Muscle of arm (tissue), 12 donors: ENCODE results near the gene FREM1. TPM values are rescaled to one million over a fixed set of nuclear protein-coding genes. Genes with fewer than 3 reads are reported as not detected.

Experiments
- DNase-seq: peaks from one replicate; pipeline ENCODE4 v3.0.0-alpha.2; 2013
- polyA plus RNA-seq, 12 donors: library from polyadenylated mRNA; unstranded; fragments of 120-200 nt; gene quantifications; one replicate each; pipeline ENCODE4 v1.2.1, GENCODE V29; 2013; ENCODE audit not compliant: insufficient read length in 12 of 12

The FREM1 gene
- polyA plus RNA-seq, 12 donors = 16.3 to 55.0 (median 30.9) TPM; not detected in 1

DNA sequence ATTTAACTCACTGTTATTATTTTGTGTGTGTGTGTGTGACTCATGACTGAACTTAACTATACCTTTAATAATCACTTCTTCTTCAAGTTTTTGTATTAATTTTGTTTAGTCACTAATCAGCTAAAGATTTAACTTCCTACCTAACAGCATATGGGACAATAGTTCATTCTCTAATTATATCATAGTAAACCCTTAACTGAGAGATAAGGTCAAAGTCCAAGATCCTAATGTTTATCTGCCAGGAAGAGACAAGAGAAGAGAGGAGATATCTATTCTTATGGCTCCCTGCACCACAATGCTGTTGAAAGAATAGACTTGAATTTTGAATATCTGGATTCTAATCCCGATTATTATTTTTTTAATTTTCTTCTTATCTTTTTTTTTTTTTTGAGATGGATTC lies 28.1 kb downstream of the FREM1 start:
- no peak for DNase-seq

DNA sequence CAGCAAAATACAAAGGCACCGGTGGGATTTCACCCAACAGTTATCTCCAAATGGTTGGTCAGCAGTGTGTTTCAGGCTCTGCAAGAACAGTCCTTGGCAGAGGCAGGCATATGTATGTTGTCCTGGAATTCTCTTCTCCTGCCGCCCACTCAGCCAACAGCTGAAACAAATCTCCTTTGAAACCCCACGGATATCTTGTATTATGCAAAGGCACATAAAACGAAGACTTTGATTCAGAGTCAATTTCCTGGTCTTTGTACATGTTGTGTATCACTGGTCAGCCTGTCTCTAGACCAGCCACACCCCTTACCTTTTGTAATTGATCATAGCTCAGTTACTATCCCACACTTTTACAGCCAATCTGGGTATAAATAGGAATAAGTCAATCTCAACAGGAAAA lies 29.2 kb downstream of the FREM1 start:
- no peak for DNase-seq

DNA sequence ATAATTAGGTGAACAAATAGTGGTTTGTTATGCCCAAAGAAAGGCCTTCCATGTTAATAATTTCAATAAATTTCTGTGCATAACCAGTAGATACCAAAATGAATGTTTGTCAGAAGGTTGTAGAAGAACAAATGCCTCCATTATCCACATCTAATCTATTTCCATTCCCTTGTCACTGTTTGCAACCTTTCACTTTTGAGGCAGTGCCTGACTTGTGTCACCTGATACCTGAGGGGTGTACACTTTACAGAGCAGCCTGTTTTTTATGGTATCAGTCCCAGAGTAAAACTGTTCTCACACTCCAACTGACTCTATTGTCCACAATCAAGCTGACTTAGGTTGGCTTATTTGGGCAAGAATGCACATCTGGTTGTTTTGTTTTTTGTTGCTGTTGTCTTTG lies 40.1 kb downstream of the FREM1 start:
- no peak for DNase-seq

DNA sequence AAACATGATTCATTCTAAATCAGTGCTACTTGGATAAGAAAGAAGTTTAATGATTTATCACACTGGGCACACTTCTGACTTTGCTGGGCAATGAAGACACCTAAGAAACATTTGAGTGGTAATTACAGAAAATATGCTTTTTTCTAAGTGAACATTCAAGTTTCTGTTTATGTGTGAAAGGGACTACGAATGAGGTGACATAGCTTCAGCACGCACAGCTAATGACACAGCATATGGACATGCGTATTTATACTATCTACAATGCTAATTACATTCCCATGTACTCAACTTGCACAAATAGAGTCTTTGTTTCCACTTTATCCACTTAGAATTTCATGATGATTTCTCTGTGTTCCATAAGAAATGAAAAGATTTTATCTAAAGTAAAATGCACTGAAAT lies 40.6 kb downstream of the FREM1 start:
- no peak for DNase-seq

DNA sequence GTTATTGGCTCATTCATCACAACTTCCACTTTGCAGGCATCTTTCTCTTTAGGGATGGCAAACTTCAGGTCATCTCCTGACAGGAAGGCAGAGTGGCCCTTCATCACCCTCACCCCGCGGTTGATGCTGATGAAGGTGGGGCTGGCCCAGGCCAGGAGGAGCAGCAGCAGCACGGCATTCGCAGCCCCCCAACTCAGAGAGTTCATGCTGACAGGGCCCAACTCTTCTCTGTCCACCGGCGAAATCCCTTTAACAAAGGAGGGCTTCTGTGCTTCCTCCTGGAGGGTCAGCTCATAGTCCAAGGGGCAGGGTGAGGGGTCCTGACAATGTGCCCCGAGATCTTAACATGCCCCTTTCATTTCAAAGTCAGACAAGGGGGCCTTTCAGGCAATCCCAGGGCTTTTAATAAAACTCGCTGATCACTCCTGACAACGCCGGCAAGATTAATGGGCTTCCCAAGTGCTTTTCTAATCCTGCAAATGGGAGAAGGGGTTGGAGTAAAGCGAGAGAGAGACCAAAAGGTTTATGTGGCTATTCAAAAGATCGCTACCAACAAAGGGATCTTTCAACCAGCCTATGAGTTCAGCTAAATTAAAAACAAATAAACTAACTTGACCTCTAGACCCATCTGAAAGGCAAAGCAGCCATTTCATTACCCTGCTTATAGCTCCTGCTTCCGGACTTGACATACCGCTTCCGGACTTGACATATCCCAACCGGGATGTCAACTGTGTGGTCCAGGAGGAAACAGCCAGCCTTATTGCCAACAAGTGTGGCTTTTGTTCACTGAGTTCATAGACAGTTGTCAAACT lies 41.2 kb downstream of the FREM1 start:
- DNase-seq = no peak

DNA sequence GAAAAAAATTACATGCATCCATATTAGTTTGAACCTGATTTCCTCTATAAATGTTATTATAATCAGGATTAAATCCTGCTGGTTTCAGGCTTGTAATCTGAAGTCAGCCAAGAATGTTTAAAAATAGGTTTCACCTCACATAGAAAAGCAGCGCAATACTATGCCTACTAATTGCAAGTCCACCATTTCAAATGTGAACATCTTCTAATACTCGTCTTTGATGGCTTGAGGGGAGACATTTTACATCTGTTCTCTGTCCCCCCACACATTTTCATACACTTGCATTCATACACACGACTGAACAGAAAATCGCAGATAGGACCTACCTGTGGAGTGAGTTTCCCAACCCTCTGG lies 41.8 kb downstream of the FREM1 start:
- DNase-seq = no peak

DNA sequence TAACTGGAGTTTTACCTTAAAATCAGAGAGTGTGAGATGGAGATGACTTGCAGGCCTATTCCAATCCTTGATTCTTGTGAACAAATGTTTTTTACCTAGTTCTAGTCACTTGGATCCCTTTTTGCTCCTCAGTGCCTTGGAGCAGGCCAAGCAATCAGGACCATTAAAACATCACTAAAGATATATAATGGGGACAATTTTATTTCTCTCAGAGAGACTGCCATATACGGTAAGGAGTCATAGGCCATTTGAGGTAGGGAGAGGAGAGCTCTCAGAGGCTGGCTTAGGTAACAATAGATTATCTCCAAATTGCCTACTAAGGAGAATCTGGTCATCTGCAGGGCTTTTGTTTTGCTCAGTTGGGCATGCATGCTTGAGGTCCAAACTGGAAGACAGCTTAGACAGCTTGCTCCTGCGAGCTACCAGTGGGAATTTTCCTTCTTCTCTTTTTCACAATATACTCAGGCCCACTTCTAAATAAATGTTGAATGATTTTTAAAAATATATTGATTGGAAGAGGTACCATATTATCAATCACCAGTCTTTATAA lies 44.0 kb downstream of the FREM1 start:
- no peak for DNase-seq

DNA sequence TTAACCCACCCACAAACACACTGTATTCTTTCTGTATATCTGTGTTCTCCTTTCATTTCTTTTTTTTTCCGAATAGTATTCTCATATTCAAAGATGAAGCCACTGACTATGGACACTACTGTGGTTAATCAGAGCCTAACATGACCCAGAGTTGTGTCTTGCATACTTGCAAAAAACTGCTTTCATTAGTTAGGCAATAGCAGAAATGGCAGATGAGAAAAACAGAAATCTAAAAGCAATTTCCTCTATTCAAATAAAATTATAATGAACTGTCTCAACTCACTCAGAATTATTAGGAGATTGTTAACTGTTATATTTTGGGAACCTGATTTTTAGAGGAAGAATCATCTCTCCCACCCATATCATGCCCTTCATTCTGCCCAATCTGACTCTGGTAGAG lies 45.9 kb downstream of the FREM1 start:
- DNase-seq = no peak

DNA sequence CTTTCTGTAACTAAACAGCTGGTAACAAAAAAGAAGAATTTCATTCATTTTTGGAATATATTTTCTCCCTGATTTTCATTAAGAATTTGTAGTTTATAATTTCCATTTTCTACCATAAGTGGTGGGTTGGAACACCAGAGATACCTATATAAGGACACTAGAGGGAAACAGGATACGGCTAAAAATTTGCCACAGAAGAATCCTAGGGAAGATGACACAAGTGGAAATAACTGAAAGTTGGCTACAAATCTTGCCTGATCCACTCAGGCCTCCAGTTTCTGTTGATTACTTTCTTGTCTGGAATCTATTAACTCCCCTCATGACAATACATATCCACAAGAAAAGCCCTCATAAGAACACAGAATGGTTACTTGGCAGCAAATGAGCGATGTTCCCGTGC lies 46.8 kb downstream of the FREM1 start:
- peak; percentile 44 for DNase-seq

DNA sequence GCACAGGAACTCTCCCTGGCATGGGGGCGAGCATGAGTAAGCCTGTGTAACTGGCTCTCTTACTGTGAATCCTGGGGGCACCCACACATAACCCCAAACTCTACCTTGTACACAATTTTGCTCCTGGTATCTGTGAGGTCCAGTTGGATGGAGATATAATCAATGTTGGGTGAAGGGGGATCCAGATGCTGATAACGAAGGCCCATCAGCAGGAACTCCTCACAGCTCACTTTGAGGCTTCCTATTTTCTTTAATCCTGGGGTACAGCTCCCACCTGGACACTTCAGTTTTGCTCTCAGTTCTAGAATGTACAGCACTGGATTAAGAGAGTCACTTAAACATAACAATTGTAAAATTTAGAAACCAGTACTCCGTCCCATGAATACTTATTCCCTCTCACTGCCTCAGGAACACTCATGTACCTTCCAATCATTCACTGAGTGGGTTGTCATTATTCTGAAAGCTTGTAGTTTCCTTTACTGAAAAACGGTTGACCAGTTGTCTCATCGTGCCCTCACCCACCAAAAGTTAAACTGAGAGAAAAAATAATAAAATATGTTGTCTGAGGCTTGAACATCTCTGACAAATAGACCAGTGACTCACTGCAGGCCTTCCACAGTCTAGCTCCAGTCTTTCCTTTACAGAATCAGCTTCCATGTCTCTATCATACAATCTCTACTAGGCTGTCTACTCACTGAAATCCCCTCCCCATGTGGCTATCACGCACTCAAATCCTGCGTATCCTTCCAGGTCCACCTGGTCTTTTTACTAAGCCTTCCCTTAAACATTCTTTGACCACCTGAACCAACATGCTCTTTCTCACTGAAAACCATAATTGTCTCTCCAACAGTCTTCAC lies 52.6 kb downstream of the FREM1 start:
- no peak for DNase-seq

DNA sequence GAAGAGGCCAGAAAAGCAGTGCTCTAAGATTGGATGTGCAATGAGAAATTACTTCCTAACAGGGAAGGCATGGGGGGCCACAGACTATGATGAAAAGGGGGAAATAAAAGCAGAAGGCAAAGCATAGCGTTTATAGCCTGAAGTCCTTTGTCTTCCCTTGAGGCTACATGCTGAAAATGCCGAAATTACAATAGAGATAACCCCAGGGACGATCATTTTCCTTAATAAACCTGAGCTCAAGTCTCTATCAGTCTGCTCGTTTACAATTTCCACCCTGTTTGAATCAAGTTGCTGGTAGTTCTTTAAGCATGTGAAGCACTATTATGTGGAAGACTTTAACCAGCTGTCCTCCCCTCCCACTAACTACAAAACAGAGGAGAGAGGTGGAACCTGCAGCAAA lies 60.4 kb downstream of the FREM1 start:
- no peak for DNase-seq

DNA sequence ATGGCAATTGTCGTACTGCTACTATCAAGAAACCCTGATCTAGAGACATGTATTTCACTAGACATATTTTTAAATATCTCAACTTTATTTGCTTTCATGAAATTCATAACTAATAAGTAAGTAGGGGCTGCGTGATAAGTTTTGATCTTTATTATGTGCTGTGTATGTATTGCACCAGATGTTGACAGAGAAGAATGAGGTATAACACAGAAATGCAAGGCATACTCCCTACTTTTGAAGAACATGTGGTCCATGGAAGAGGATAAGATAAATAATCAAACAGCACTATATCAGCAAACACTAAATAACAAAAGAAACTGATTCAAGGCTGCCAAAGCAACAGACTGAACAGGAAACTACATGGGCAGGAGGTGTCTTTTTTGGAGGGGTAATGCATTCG lies 60.9 kb downstream of the FREM1 start:
- no peak for DNase-seq

DNA sequence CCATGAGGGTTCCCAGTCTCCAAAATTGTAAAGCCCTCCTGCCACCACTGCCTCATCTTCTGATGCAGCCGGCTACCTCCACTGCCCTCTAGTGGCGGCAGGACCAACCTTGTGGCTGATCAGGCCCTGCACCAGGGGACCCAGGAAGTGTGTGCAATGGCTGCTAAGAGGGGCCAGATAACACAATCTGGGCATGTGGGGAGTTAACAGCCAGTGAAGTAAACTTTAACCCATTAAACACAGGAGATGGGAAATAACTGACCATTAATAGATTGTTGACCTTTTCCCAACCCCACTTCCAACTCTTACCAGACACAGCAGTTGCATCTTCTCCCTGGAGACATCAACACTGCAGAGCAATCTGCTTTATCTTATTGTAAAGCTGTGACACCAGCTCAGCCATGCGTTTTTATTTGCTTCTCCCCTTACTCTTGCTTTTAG lies 63.3 kb downstream of the FREM1 start:
- no peak for DNase-seq

DNA sequence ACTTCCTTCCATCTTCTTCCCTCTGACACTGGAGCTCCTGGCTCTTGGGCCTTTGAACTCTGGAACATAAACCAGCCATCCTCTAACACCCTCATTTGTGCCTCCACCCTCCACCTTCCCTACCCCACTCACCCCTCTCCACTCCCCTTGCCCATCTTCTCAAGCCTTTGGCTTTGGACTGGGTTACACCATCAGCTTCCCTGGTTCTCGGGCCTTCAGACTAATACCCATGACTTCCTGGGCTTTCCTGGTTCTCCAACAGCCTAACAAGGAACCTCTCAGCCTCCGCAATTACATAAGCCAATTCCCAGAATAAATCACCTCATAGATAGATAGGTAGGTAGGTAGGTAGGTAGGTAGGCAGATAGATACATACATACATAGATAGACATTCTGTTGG lies 67.1 kb downstream of the FREM1 start:
- DNase-seq = no peak

DNA sequence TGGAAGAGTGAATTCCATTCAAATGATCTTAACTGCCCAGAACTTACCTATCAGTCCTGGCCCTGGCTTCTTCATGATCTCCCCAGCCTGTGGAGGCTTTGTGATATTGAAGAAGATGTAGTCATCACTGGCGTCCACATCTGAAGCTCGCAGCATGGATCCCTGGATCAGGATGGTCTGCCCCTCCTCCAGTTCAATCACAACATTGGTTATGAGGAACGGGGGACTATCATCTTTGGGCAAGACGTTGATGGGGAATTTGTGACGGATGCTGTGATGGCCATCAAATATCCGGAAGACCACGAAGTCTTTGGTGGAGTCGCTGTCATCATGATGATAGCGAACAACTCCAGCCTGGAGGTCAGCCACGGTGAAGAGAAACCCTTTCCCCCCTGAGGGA lies 68.0 kb downstream of the FREM1 start:
- no peak for DNase-seq

DNA sequence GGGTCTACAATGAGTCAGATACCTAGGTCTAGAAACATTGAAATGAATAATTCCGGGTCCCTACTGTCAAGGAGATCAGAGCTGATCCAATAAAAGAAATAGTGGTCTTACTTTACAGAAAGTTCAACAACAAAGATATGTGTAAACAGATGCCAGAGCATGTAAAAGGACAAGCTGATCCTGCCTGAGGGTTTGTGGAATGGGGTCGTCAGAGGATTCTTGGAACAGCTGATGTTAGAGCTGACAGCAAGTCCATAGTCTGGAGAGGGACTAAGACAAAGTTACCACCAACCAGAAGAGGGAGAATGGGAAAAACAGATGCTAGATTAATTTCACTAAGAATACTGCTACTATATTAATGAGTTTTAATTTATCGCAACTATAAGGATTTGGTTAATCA lies 71.5 kb downstream of the FREM1 start:
- no peak for DNase-seq

DNA sequence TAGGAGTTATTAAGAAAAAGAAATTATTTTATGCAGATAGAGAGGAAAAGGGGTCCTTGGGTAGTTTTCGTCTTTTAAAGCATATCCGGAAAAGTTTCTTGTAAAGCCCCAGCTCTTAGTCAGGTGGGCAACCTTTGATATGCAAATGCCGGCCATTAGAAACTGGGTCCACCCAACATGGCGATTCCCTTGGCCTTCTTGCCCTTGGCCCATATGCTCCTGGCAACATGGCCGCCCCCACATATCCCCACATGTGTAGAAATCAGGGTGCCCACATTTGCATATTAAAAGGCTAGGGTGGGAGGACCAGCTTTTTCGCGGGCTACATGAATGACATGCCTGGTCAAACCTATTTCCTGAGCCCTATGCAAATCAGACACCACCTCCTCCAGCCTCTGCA lies 73.3 kb downstream of the FREM1 start:
- no peak for DNase-seq

DNA sequence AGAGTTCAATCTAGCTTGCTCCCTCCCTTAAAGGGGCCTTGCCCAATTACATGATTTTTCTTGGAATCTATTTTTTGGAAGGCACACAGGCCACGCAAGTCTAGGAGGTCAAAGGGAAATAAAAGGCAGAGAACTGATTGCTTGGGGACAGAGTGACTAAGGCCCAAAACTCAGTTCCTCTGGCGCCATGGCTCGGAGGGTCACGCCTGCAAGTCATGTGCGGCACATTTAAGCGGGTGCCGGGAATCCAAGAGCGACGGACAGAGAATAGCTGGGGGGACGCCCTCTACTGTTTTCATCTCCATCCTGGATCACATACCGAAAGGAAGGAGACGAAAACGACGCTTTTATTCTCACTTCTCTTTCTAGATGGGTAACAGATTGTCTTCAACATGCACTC lies 78.6 kb downstream of the FREM1 start:
- DNase-seq = no peak

DNA sequence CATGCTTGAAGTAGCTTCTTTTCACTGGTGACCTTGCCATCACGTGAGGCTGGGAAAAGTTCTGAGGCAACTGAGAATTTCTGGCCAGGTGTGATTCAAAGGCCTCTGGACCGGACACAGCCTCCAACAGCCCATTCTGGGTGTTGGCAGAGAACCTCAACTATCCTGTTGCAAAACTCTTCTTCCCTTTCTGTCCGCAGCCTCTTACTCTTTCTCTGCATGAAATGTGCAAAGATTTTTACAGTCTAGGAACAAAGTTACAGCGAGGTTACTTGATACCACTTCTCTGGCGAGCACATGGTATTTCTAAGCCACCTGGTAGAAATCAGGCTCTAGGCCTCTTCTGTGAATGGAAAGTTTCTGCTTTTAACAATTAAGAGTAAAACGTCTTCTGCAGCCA lies 79.2 kb downstream of the FREM1 start:
- no peak for DNase-seq

DNA sequence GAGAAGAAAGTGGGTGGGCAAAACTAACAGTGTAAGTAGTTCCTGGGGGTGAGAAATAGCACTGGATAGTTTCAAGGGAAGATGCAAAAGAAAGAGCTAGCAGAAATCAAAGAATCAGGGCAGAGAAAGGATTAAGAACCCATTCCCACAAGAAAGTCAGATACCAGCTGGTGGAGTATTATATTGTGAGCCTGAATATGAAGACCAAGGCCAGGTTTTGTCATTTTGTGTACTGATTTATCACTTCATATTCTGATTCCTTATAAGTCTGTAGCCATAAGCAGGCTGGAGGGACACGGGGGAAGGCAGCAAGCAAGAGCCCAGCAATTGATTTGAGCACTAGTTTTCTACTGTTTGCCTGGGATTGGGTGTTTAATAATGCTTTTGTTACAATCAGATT lies 80.2 kb downstream of the FREM1 start:
- DNase-seq = no peak

DNA sequence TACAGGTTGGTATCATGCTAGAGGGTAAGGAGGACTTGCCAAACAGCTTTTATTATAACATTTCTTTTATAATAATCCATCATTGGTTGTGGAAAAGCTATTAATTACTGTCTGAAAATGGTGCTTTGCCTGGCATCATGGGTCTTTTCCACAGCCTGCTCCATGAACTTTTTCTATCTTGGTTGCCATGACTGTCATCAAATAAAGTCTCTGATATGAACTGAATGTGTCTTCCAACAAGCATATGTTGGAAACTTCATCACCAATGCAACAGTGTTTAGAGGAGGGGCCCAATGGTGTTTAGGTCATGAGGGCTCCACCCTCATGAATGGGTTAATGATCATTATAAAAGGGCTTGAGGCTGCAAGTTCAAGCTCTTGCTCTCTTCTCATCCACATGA lies 81.0 kb downstream of the FREM1 start:
- no peak for DNase-seq

DNA sequence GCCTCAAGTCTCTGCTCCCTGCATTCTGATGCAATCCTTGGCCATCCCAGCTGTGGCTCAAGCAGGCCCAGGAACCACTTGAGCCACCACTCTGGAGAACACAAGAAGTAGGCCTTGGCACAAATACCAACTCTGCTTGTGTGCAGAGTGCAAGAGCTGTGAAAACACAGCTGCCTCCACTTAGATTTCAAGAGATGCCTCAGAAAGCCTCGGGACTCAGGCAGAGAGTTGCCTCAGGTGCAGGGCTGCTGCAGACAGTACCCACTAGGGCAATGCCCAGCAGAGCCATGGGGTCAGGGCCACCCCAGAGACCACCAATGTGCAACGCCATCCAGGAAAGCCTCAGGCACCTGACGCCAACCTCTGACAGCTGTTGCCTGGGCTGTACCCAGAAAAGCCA lies 82.4 kb downstream of the FREM1 start:
- no peak for DNase-seq

DNA sequence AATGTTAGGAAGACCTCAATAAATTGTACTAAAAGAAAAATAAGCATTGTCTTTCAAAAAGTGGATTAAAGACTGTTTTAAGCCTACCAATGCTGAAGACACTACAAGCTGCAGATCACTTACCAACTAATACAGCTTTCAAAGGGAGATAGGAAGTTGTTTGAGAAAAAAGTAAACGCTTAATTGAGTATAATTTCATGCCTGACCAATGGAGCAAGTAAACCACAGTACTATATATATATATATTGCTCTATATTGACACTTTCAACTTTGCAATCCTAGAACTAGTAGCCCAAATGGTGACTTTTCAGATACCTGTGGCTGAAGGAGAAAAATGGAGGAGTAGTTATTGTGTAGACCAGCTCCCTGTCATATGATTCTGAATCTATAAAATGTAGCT lies 85.7 kb downstream of the FREM1 start:
- no peak for DNase-seq
